GM10266 (cell line): ENCODE results near the gene PPP5C.

Experiments used
- DNase-seq: peaks from one replicate; pipeline ENCODE4 v3.0.0; 2012; ENCODE audit errors: extremely low spot score
- TF ChIP-seq, protein P1 (sequence below): IDR thresholded peaks from 2 replicates; pipeline ENCODE4 v1.5.1; 2012; ENCODE audit warnings: mild to moderate bottlenecking, low read depth; ENCODE audit not compliant: control insufficient read depth, insufficient read depth; ENCODE audit errors: missing control alignments

The PPP5C gene

DNA sequence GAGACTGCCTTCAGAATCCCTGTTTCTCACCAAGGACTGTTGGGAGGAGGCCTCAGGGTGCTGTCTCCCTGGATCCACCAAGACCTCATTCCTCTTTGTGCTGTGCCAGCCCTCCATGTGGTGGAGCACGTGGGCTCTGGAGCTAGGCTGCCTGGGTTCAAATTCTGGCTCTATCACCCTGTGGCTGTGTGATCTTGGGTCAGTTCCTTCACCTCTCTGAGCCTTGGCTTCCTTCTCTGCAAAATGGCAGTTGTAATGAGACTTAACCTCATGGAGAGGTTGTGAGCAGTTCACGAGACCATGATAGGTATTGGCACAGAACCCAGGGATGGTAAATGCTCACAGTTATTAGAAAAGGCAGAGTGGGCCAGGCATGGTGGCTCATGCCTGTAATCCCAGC lies 75.5 kb downstream of the PPP5C start:
- DNase-seq: no peak
- TF ChIP-seq, protein P1, sequence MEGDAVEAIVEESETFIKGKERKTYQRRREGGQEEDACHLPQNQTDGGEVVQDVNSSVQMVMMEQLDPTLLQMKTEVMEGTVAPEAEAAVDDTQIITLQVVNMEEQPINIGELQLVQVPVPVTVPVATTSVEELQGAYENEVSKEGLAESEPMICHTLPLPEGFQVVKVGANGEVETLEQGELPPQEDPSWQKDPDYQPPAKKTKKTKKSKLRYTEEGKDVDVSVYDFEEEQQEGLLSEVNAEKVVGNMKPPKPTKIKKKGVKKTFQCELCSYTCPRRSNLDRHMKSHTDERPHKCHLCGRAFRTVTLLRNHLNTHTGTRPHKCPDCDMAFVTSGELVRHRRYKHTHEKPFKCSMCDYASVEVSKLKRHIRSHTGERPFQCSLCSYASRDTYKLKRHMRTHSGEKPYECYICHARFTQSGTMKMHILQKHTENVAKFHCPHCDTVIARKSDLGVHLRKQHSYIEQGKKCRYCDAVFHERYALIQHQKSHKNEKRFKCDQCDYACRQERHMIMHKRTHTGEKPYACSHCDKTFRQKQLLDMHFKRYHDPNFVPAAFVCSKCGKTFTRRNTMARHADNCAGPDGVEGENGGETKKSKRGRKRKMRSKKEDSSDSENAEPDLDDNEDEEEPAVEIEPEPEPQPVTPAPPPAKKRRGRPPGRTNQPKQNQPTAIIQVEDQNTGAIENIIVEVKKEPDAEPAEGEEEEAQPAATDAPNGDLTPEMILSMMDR: no peak

DNA sequence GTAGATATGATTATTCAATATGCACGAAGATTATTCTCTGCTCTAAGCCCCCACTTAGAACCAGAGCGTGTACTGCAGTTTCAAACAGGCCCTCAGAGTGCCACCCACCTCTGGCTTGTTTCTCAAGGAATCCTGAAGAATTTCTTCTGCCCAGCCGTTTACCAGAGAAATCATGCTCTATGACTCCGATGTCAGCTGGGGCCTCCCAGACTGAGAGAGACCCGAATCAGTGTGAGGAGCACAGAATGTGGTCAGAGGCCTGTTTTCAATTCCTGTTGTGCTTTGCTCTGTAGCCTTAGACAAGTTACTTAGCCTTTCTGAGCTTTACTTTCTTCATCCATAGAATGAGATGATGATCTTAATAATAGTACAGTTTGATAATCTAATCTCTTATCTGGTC lies 76.3 kb downstream of the PPP5C start:
- TF ChIP-seq, protein P1: no peak

DNA sequence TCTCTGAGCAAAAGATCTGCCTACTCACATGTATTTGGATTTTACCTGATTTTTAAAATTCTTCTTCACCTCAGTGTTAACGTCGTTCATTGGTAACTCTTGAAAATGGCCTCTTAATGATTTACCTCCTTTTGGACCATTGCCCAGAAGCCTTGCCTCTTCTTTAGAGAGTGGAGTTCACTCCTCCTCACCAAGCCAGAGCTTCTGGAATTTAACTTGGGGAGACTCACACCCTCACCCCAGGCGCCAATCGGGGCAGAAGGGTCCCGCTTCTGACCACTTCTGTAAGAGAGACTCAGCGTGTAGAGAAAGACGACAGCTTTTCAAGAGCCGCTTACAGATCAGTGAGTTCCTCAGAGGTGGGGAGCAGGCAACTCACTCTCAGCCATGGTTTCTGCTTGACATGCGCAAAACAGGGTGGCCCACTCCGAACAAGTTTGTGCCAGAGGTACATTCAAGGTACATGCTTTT lies 79.2 kb downstream of the PPP5C start:
- TF ChIP-seq, protein P1: no peak
- DNase-seq: no peak

More for the DNA sequence above, 76.3 kb downstream of the PPP5C start:
- DNase-seq: no peak

DNA sequence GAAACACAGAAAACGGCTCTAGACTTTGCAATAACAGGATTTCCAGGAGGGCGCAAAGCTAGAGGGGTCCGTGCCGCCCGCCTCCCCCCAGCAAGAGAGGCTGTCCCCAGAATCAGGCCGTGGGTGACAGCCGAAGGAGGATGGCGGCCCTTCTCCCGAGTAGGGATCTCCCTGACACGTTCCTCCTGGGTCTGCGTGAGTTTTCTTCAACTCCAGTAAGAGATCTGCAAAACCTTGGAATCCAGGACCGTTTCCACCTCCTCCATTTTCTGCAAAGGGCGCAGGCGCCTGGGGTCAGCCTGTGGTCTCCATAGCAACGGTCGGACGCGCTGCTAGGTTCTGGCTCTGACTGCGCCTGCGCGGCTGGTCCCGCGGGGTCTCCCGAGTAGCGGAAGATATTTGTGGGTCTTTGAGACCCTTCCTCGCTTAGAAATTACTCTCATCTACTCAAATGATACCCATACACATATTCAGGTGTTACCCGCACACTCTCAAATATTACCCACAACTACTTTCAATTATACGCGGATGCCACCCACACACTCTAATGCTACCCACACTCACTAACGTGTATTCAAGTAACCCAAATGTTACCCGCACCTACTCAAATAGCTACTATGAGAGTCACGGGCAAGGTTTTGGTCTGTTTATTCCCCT lies 79.7 kb downstream of the PPP5C start:
- peak; percentile 82 for DNase-seq
- TF ChIP-seq, protein P1: no peak

DNA sequence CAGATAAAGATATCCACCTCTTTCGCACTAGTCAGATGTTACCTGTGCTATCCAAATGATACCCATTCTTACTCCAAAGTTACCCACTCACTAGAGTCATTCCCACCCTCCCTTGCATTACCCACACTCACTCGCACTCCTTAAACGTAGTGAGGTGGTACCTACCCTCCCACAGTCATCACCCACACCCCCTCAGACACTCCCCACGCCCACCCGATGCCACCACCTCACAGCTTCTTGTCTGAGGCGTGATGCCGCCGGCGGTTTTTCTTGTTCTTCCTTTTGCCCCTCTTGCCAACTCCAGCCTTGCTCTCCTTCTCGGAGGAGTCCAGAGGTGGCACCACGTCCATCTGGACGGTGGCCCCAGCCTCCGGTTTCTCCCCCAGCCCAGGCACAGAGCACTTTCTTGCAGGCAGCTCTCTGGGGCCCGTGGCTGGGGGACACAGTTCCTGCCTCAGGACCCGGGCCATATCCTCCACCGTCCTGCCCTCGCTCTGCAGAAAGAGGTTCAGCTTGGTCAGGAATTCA lies 80.7 kb downstream of the PPP5C start:
- DNase-seq: no peak

DNA sequence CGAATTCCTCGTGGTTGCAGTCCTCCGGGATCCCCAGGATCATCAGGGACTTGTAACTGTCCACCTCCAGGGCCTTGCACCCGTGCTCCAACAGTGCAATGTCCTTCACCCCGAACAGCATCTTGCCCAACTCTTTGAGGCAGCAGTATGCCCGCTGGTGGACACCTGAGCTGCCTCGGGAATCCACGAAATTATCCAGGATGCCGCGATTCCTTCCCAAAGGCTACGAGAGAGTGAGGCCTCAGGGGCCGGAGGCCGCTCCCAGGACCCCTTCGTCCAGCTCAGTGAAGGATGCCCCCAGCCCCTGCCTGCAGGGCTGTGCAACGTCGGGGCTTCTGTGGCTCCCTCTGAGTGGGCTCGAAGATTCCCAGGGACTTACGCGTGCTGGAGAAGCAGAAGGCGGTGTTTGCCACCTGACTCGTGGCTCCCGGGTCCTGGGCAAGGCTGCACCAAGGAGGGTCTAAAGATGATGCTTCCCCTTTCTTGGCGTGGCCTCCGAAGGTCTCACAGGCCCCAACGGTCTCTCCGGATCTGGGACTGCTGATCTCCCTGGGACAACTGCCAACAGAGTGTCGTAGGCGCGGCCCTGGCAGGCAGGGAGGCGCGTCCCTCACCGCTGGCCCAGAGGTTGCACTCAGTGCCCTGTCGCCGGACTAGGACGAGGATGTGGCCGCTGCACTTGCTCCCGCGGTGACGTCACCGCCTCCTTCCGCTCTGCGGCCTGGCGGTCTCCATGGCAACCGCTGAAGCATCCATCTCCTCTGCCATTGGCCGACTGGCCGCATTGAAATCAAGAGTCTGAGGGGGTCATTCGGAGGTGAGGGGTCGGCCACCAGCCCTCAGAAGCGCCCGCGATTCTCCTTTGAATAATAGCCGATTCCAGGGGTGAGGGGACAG lies 81.6 kb downstream of the PPP5C start, which contains the start of gene PNMA8C:
TSS of gene PNMA8C (minus strand) at position 698 of the 897 bp plus-strand sequence. CDS start at position 121, 577 bp downstream.
- DNase-seq: no peak
- TF ChIP-seq, protein P1: no peak

More for the DNA sequence above, 80.7 kb downstream of the PPP5C start:
- TF ChIP-seq, protein P1: no peak
